ENCODE results near the gene KCNQ1.

Gene KCNQ1

DNA sequence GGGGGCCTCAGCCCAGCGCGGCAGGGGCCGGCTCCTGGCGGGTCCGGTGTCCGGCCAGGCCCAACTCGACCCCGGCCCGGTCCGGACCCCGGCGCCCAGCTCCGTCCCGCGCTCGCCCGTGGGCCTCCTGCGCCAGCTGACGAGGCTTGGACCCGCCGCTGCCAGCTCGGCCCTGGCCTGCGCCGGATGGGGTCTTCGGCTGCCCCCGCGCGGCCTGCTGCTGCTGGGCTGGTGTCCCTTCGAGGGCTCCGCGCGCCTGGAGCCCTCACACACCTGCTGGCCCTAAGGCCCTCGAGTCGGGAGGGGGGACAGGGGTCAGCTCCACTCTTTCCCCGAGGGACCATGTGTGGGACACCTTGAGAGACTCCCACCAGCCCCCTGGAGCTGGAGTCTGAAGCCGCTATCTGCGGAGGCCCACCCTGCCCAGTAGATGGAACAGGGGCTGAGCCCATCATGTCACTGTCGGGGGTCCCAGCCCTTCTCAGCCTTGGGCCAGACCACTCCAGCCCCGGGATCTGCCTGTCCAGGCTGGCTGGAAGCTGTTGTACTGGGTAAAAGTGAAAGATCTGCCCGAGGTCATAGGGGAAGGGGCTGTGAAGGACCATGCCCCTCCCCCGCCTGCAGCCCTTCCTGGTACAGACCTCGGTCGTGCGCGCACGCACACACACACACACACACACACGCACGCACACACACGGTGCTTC is 441.5 kb downstream of the KCNQ1 start:
- Histone ChIP-seq H3K27ac (ENCODE audit: low read depth, low read length) (peak overlapping the region; percentile 76), H3K4me1 (ENCODE audit: control insufficient read depth, insufficient read depth, low read length) (peaks cover 6% of the 10 kb centered on the region), H3K36me3 (ENCODE audit: control insufficient read depth, insufficient read depth, low read length) (no peaks in the 10 kb centered on the region), H3K9ac (ENCODE audit: low read length) (peak overlapping the region; percentile 49), H3K4me3 (ENCODE audit: low read length) (peak overlapping the region; percentile 24), H3K27me3 (ENCODE audit: control insufficient read depth, insufficient read depth, low read length) (no peaks in the 10 kb centered on the region)

DNA sequence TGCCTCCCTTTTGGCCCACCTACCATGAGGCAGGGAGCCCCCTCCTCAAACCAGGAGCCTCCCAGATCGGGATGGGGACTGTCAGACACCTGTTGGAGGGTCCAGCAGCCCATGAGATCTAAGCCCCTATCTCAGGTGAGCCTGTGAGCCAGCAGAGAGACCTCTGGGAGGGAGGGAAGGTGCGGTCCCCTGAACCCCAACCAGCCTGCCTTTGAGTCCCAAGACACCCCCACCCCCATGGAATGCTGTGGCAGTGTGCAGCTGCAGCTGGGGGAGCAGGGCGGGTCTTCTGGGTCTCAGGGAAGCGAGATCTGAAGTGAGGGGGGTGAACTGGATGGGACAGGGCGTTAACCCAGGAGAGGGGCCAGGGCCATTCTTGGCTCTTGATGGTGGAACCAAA is 442.1 kb downstream of the KCNQ1 start:
- no peak overlapping the region for H3K4me3 ChIP-seq (ENCODE audit: low read length)
- H3K4me1 ChIP-seq (ENCODE audit: control insufficient read depth, insufficient read depth, low read length), result peaks cover 9% of the 10 kb centered on the region
- no peaks in the 10 kb centered on the region for H3K36me3 ChIP-seq (ENCODE audit: control insufficient read depth, insufficient read depth, low read length)
- no peaks in the 10 kb centered on the region for H3K27me3 ChIP-seq (ENCODE audit: control insufficient read depth, insufficient read depth, low read length)
- peak overlapping the region; percentile 76 for H3K27ac ChIP-seq (ENCODE audit: low read depth, low read length)
- H3K9ac ChIP-seq (ENCODE audit: low read length), result no peak overlapping the region

DNA sequence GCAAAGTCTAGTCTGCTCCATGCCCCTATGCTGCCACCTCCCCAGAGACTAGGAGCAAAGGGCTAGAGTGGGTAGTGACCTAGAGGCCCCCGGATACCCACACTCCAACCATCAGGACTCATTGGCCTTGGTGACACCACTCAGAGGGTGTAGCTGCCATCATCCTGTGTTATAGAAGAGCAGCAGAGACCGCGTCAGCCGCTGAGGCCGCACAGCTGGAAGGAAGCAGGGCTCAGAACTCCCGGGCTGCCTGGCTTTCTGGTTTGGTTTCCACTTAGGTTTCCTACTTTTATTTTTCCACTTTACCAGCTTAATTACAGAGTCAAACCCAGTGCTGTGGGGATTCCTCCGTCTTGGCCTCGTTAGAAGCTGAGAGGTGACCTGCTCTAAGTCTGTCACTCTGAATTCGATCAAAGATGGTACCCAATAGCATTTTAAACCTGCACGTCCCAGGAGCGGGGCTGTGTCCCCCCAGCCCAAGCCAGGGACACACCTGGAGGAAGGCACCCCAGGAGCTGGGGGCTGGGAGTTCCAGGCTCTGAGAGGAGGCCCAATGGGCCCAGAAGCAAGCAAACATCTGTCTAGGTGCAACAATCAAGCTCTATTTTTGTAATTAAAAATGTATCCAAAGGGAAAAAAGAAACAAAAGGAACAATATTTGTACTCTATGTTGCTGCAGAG is 442.8 kb downstream of the KCNQ1 start:
- H3K9ac ChIP-seq (ENCODE audit: low read length), result no peak overlapping the region
- H3K36me3 ChIP-seq (ENCODE audit: control insufficient read depth, insufficient read depth, low read length), result no peaks in the 10 kb centered on the region
- peak overlapping the region; percentile 30 for H3K27ac ChIP-seq (ENCODE audit: low read depth, low read length)
- H3K27me3 ChIP-seq (ENCODE audit: control insufficient read depth, insufficient read depth, low read length), result no peaks in the 10 kb centered on the region
- peaks cover 10% of the 10 kb centered on the region for H3K4me1 ChIP-seq (ENCODE audit: control insufficient read depth, insufficient read depth, low read length)
- H3K4me3 ChIP-seq (ENCODE audit: low read length), result no peak overlapping the region

DNA sequence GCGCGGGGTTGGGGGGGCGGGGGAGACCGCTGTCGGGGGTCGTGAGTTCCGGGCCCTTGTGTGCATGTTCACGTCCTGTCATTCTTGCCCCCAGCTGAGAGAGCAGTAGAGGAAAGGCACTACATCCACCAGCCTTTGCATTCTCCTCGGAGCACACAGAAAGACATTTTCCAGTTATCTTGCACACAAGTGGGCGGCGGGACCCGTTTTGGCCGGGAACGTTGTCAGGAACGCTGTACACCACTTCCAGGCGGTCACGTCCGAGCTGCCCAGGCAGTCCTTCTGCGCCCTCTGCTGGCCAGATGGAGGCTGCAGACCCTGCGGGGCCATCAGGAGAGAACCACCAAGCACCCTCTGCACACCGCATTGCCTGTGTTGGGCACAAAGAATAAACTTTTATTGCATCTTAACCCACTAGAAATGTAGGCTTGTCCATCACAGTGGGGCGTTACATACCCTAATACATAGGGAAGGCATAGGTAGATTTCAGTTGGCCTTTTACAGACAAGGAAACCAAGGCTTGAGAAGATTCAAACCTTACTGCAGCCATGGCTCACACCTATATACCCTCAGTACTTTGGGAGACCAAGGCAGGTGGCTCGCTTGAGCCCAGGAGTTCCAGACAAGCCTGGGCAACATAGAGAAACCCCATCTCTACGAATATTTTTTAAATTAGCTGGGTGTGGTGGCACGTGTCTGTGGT is 443.6 kb downstream of the KCNQ1 start:
- no peak overlapping the region for H3K9ac ChIP-seq (ENCODE audit: low read length)
- no peak overlapping the region for H3K4me3 ChIP-seq (ENCODE audit: low read length)
- peaks cover 10% of the 10 kb centered on the region for H3K4me1 ChIP-seq (ENCODE audit: control insufficient read depth, insufficient read depth, low read length)
- no peaks in the 10 kb centered on the region for H3K36me3 ChIP-seq (ENCODE audit: control insufficient read depth, insufficient read depth, low read length)
- no peak overlapping the region for H3K27ac ChIP-seq (ENCODE audit: low read depth, low read length)
- no peaks in the 10 kb centered on the region for H3K27me3 ChIP-seq (ENCODE audit: control insufficient read depth, insufficient read depth, low read length)

DNA sequence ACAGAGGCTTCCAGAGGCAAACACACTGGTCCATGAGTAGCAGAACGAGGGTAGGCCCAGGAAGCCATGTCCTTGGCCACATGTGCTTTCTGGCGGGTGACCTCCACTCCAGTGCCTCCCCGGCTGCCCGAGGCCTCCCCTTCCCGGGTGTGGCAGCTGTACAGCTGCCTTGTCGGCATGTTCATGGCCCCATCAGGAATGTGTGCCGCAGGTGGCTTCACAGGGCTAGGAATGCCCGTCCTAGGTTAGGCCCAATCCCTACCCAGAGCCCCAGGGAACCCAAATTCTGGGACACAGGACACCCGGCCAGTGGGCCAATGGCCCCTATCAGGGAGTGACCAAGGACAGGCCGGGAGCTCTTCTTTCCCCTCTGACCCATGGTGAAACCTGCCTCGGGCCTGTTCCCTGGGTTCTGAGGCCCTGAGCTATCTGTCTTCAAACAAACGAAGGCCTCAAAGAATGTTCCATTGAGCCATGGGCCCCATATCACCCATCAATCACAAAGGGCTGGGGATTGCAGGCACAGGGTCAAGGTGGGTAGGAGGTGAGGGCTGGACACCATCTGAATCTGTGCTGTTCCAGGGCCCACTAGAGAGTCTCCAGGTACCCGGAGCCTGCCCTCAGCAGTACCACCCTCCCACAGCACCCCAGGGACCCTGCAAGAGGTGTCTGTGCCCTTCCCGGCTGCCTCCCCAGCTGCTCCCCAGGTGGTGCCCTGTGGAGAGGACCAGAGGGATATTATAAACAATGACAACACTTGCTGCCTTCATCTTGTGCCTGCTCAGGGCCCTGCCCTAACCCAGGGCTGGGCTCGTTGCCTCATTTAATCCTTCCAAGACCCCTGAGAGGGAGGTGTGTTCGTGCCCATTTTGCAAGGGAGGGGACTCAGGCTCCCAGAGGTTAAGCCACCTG is 444.8 kb downstream of the KCNQ1 start:
- H3K27me3 ChIP-seq (ENCODE audit: control insufficient read depth, insufficient read depth, low read length), result no peaks in the 10 kb centered on the region
- peaks cover 10% of the 10 kb centered on the region for H3K4me1 ChIP-seq (ENCODE audit: control insufficient read depth, insufficient read depth, low read length)
- no peaks in the 10 kb centered on the region for H3K36me3 ChIP-seq (ENCODE audit: control insufficient read depth, insufficient read depth, low read length)
- H3K4me3 ChIP-seq (ENCODE audit: low read length), result no peak overlapping the region
- no peak overlapping the region for H3K27ac ChIP-seq (ENCODE audit: low read depth, low read length)
- H3K9ac ChIP-seq (ENCODE audit: low read length), result no peak overlapping the region

DNA sequence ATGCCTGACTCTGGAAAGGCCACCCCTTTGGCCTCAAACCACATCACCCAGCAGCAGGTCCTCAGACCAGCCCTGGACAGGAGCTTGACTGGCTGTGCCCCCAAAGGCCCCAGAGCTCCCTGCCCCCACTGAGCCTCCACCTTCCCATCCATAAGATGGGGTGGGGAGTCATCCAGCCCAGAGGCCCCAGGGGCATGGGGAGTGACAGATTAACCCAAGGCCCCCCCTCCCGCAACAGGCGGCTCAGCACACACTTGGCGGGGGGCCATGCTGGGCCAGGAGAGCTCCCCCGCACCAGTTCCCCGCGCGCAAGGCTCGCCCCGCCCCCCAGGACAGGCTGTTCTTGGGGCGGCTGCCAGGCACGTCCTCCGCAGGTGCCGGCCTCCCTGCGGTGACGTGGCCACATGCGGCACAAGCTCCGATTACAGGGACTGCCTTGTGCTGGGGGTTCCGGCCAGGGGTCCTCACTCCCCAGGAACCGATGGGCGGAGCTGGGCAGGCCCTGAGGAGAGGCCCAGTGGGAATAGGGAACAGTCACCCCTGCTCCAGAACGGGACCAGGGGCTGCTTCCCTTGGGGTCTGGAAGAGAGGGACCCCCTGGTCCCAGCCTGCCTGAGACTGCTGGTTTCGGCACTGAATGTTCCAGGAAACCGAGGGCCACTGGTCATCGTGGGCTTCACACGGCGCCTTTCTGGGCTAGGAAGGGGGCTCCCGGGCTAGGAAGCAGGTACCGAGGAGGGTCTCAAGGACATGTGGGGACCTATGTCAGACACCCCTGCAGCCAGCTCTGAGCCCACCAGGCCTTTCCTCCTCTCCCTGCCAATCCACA is 445.9 kb downstream of the KCNQ1 start:
- no peak overlapping the region for H3K27ac ChIP-seq (ENCODE audit: low read depth, low read length)
- no peak overlapping the region for H3K9ac ChIP-seq (ENCODE audit: low read length)
- peaks cover 7% of the 10 kb centered on the region for H3K4me1 ChIP-seq (ENCODE audit: control insufficient read depth, insufficient read depth, low read length)
- H3K27me3 ChIP-seq (ENCODE audit: control insufficient read depth, insufficient read depth, low read length), result no peaks in the 10 kb centered on the region
- no peak overlapping the region for H3K4me3 ChIP-seq (ENCODE audit: low read length)
- no peaks in the 10 kb centered on the region for H3K36me3 ChIP-seq (ENCODE audit: control insufficient read depth, insufficient read depth, low read length)

DNA sequence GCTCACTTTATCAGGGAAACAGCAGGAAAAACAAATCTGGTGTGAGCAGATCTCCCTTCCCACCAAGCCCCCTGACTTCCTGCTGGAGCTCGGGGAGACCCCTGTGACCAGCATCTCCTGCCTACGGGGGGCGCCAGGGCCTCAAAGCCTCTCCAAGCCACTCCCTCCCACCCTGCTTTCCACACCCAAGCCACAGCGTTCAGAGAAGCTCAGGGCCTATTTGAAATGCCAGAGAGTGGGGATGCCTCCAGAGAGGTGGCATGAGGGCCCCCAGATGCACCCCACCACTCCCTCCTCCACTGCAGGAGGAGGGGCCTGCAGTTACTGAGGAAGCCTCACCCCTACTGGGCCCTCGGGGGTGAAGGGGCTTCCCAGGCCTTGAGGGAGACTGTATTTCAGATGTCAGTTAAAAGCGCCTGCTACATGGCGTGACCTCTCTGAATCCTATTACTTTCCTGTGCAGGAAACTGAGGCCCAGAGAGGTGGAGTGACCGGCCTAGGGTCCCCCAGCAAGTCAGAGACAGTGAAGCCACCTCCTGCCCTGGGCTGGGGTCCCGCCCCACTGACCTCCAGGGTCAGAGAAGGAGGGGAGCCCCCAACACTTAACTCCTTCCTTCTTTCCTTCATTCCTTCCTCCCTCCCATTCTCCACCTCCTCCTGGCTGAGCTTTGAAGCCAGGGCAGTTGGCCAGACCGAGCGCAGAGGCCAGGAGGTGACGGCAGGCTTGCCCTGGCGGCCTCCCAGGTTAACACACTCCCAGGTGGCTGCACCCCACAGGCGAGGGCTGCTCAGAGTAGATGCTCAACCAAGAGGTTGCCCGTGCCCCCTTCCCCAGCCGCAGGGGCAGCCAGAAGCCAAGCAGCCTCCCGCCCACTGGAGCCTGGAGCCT is 446.8 kb downstream of the KCNQ1 start:
- Histone ChIP-seq H3K4me1 (ENCODE audit: control insufficient read depth, insufficient read depth, low read length) (peaks cover 4% of the 10 kb centered on the region), H3K4me3 (ENCODE audit: low read length) (peak overlapping the region; percentile 47), H3K36me3 (ENCODE audit: control insufficient read depth, insufficient read depth, low read length) (no peaks in the 10 kb centered on the region), H3K27me3 (ENCODE audit: control insufficient read depth, insufficient read depth, low read length) (no peaks in the 10 kb centered on the region), H3K9ac (ENCODE audit: low read length) (peak overlapping the region; percentile 39), H3K27ac (ENCODE audit: low read depth, low read length) (no peak overlapping the region)

DNA sequence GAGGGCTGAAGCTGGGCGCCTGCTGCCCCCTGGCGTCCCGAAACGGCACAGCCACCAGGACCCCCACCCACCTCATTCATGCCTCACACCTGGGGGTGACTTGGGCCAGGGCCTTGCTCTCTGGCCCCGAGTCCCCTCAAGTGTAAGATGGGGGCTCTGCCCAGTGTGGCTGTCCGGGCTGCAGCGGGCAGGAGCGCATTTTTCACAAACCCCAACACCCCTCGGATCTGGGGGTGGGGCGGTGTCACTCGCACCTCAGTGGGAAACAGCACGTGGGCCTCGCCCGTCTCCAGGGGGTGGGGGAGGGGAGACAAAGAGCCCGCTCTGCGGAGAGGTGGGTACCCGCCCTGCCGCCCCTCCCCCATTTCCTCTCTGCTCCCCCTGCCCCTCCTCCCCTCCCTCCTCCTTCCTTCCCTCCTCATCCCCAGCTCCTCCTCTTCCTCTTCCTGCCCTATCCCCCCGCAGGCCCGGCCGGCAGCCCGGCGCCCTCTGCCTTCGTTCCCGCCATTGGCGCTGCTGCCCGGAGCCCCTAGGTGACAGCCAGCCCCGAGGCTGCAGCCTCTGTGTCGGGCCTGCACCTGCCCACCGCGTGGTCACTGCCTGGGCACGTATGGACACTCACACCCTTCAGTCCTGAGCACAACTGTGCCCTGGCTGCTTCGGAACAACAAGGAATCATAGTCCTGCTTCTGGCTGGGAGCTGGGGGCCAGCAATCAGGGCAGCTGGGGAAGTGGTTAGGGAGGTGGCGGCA is 447.6 kb downstream of the KCNQ1 start:
- Histone ChIP-seq H3K4me3 (ENCODE audit: low read length) (peak overlapping the region; percentile 53), H3K27ac (ENCODE audit: low read depth, low read length) (no peak overlapping the region), H3K36me3 (ENCODE audit: control insufficient read depth, insufficient read depth, low read length) (no peaks in the 10 kb centered on the region), H3K4me1 (ENCODE audit: control insufficient read depth, insufficient read depth, low read length) (peaks cover 4% of the 10 kb centered on the region), H3K9ac (ENCODE audit: low read length) (peak overlapping the region; percentile 39), H3K27me3 (ENCODE audit: control insufficient read depth, insufficient read depth, low read length) (no peaks in the 10 kb centered on the region)

DNA sequence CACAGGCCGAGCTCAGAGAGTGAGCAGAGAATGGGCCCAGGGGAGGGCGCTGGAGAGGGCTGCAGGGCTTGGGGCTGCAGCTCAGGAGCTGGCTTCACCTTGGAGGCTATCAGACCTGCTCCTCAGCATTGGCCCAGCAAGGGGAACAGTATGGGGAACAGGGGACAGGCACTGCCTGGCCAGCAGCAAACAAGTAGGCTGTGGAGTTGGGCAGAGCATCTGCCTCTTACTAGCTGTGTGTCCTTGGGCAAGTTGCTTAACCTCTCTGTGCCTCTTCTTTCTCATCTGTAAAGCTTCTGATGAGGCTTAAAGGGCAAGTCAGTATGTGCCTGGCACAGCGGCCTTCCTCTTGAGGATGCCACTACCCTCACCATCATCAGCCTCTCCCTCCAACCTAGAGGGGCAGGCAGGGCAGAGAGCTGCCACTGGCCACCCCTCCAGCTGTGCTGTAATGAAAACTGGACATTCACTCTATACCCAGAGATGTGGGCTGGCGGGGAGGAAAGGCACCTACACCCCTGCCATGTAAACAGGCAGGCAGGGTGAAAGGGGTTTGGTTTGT is 448.2 kb downstream of the KCNQ1 start:
- Histone ChIP-seq H3K4me1 (ENCODE audit: control insufficient read depth, insufficient read depth, low read length) (peaks cover 4% of the 10 kb centered on the region), H3K27me3 (ENCODE audit: control insufficient read depth, insufficient read depth, low read length) (no peaks in the 10 kb centered on the region), H3K27ac (ENCODE audit: low read depth, low read length) (no peak overlapping the region), H3K9ac (ENCODE audit: low read length) (no peak overlapping the region), H3K4me3 (ENCODE audit: low read length) (peak overlapping the region; percentile 53), H3K36me3 (ENCODE audit: control insufficient read depth, insufficient read depth, low read length) (no peaks in the 10 kb centered on the region)

DNA sequence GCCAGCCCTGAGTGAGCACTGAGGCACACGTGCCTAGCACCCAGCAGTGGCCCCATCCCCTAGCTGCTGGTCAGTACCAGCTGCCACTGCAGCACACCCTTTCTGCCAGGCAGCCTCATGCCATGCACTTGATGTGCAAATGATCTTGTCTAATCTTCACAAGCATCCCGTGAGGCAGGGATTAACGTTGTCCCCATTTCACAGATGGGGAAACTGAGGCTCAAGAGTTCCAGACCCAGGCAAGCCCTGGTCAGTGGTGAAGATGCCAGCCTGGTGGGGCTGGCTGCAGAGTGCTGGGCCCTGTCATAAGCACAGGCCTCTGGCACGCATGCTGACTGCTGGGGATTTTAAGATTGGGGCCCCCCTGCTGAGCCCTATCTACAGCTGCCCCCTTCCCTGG is 449.1 kb downstream of the KCNQ1 start:
- Histone ChIP-seq H3K27ac (ENCODE audit: low read depth, low read length) (no peak overlapping the region), H3K4me3 (ENCODE audit: low read length) (no peak overlapping the region), H3K36me3 (ENCODE audit: control insufficient read depth, insufficient read depth, low read length) (no peaks in the 10 kb centered on the region), H3K27me3 (ENCODE audit: control insufficient read depth, insufficient read depth, low read length) (no peaks in the 10 kb centered on the region), H3K4me1 (ENCODE audit: control insufficient read depth, insufficient read depth, low read length) (peaks cover 4% of the 10 kb centered on the region), H3K9ac (ENCODE audit: low read length) (no peak overlapping the region)
